PFSK-1 (cell line): ENCODE measurements around the gene BBS10.

ENCODE experiments used
- POLR2AphosphoS5 ChIP-seq: IDR thresholded peaks from 2 replicates; pipeline ENCODE4 v1.6.1; 2012; ENCODE audit warnings: low read depth, mild to moderate bottlenecking, control low read depth, low read length, moderate library complexity
- TAF1 ChIP-seq: IDR thresholded peaks from 2 replicates; pipeline ENCODE4 v1.6.1; 2012; ENCODE audit warnings: low read length, control low read depth, borderline replicate concordance; ENCODE audit not compliant: insufficient read depth

GRCh38 chr12:76337583-76337982 lies 10.6 kb downstream of the BBS10 start:
- no peak for TF ChIP-seq TAF1
- TF ChIP-seq POLR2AphosphoS5: no peak
